ENCODE results near the gene COL3A1. TPM values are rescaled to one million over a fixed set of nuclear protein-coding genes. Genes with fewer than 3 reads are reported as not detected.
A peak's percentile ranks its signal among the peaks of the same experiment; 100 is the strongest.

Gene COL3A1
- total RNA-seq, result 187 TPM
- long read RNA-seq, full-length matches to known transcripts, result 525 of 697 reads
- long read RNA-seq, partial matches to known transcripts, result 151 of 697 reads
- long read RNA-seq, other reads (novel, unspliced or antisense), result 21 of 697 reads

- intact Hi-C loops (cut with DNase I), result no loop called here
- ATAC-seq (no peak), DNase-seq (no peak)
- Histone ChIP-seq H3K4me3 (peak within 1 kb of the TSS; percentile 48), H3K36me3 (no peaks in the 10 kb centered on the region), H3K9me3 (no peaks in the 10 kb centered on the region), H3K27me3 (ENCODE audit: low read depth) (no peaks in the 10 kb centered on the region), H3K27ac (peak within 1 kb of the TSS; percentile 42), H3K4me1 (no peaks in the 10 kb centered on the region)
- TF ChIP-seq CTCF (IDR thresholded peaks at IDR 0.05), result no peak
Measured at GRCh38 chr2:188974164-188974563, at the start of gene COL3A1. COL3A1 (plus strand) TSS chr2:188974373; CDS start chr2:188974490, 117 bp downstream.

- H3K9me3 ChIP-seq, result peaks cover 4% of the 10 kb centered on the region
- H3K27me3 ChIP-seq (ENCODE audit: low read depth), result no peaks in the 10 kb centered on the region
- DNase-seq, result no peak
- TF ChIP-seq CTCF (IDR thresholded peaks at IDR 0.05), result no peak
- H3K36me3 ChIP-seq, result no peaks in the 10 kb centered on the region
- no peak overlapping the region for H3K27ac ChIP-seq
- intact Hi-C loops (cut with DNase I), result no loop called here
- ATAC-seq, result no peak
- H3K4me3 ChIP-seq, result no peak overlapping the region
- no peaks in the 10 kb centered on the region for H3K4me1 ChIP-seq
Measured at GRCh38 chr2:188928643-188929042, 45.5 kb upstream of the COL3A1 start.

GRCh38 chr2:188931361-188931760 lies 42.8 kb upstream of the COL3A1 start:
- ATAC-seq, result no peak
- Histone ChIP-seq H3K4me1 (no peaks in the 10 kb centered on the region), H3K4me3 (no peak overlapping the region), H3K36me3 (no peaks in the 10 kb centered on the region), H3K27me3 (ENCODE audit: low read depth) (no peaks in the 10 kb centered on the region), H3K9me3 (peaks cover 4% of the 10 kb centered on the region), H3K27ac (no peak overlapping the region)
- no peak for DNase-seq
- intact Hi-C loops (cut with DNase I), result no loop called here
- no peak for TF ChIP-seq CTCF (IDR thresholded peaks at IDR 0.05)

- TF ChIP-seq CTCF (IDR thresholded peaks at IDR 0.05), result no peak
- intact Hi-C loops (cut with DNase I), result no loop called here
Measured at GRCh38 chr2:188937228-188938220, 36.6 kb upstream of the COL3A1 start.

GRCh38 chr2:188940171-188940570 lies 34.0 kb upstream of the COL3A1 start:
- Histone ChIP-seq H3K27me3 (ENCODE audit: low read depth) (no peaks in the 10 kb centered on the region), H3K9me3 (no peaks in the 10 kb centered on the region), H3K4me1 (no peaks in the 10 kb centered on the region), H3K27ac (no peak overlapping the region), H3K36me3 (no peaks in the 10 kb centered on the region), H3K4me3 (no peak overlapping the region)
- intact Hi-C loops (cut with DNase I), result no loop called here
- ATAC-seq (no peak), DNase-seq (no peak)
- no peak for TF ChIP-seq CTCF (IDR thresholded peaks at IDR 0.05)

More at GRCh38 chr2:188937228-188938220, 36.6 kb upstream of the COL3A1 start:
- no peaks in the 10 kb centered on the region for H3K27me3 ChIP-seq (ENCODE audit: low read depth)
- H3K4me1 ChIP-seq, result no peaks in the 10 kb centered on the region
- H3K27ac ChIP-seq, result peak overlapping the region; percentile 22
- ATAC-seq (no peak), DNase-seq (no peak)
- no peaks in the 10 kb centered on the region for H3K36me3 ChIP-seq
- H3K4me3 ChIP-seq, result no peak overlapping the region
- H3K9me3 ChIP-seq, result no peaks in the 10 kb centered on the region

All from lower lobe of right lung (tissue), 2 donors.